HG03575 (cell line): ENCODE data around the gene GNAQ.
"Not testable (repeated sequence)": the region's sequence is repeated elsewhere in the genome, so short reads cannot be mapped to it uniquely, and the experiment has no call there.

Source experiments
- ATAC-seq: cut with Tn5 transposase; IDR thresholded peaks from one replicate; pipeline ENCODE4 v1.9.1; 2021; ENCODE audit not compliant: unreplicated experiment, insufficient number of reproducible peaks, low FRiP score; ENCODE audit errors: extremely low read depth

The GNAQ gene

GRCh38 chr9:77872863-77873262, 158.7 kb downstream of the GNAQ start:
- no peak for ATAC-seq

DNA sequence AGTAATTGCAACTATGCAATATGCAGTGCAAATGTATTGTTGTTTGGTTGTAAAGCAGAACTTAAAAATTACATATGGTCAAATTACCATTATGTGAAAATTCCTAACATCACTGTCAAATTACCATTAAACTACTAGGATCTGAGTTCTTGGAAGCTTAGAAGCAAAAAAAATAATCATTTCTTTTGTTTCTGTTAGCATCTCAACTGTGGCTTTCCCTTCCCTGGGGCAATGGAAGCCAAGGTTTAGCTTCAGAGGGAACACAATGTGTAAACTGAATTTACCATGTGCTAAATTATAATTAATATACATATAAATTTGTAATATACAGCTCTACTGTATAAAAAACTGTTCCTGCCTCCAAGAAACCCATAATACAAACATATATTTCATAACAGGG, 159.4 kb downstream of the GNAQ start:
- ATAC-seq = no peak

DNA sequence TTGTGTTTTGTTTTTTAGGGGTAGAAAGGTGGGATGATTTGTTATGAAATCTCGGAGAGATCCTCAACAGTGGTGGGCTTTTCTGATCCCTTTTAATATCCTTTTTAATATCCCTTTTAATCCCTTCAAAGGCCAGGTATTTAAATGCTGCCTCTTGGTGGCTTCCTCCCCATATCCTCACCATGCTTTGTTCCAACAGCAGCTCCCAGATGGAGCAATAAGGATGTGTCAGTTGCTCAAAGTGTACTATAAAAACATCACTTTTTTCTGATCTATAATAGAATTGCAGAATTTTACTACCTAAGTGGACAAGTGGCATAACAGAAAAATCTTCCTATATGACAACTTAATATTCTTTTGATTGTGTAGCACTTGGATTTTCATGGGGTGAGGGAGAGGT, 160.1 kb downstream of the GNAQ start:
- no peak for ATAC-seq

DNA sequence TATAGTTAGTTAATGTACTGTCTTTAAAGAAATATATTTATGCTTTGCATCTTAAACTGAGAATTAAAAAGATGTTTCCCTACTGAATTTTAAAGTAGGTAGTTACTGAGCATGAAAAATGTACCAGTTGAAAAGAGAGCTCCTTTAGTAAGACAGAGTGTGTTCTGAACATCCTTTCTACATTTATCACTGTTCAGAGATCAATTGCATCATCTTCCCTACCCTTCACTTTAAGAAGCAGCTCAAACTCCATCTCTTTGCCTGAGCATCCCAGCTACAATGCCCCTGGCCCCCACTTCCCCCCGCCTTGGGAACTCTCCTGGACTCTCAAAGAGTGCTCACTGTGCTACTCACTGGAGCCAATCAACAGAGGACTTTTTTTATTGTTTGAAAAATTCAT, 164.7 kb downstream of the GNAQ start:
- no peak for ATAC-seq

DNA sequence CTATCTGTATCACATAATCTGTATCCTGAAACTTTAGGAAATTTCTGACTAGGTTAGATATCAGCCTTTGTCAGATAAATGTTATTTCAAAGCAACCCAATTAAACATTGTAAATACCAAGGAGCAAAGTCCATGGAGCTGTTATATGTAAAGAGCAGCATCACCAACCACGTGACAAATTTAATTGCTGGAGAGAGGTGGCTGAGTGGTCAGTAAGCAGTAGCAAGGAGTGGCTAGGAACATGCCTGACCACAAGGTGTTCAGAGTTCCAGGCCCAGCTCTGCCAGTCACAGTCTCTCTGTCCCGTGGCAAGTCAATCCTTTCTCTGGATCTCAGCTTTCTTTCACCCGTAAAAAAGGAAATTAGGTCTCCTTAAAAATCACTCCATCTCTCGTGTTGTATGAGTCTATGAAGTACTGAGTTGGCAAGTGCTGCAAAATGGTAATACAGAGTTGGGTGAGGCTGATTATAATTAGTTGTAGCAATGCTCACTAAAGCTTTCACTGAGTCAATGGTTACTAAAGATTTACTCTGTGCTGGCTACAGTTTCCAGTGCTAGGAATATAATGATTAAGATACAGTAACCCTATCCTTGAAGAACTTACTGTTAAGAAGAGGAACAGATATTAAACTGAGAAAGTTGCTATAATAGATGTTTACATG, 166.1 kb downstream of the GNAQ start:
- ATAC-seq = no peak

GRCh38 chr9:77864211-77864889, 167.3 kb downstream of the GNAQ start:
- no peak for ATAC-seq

DNA sequence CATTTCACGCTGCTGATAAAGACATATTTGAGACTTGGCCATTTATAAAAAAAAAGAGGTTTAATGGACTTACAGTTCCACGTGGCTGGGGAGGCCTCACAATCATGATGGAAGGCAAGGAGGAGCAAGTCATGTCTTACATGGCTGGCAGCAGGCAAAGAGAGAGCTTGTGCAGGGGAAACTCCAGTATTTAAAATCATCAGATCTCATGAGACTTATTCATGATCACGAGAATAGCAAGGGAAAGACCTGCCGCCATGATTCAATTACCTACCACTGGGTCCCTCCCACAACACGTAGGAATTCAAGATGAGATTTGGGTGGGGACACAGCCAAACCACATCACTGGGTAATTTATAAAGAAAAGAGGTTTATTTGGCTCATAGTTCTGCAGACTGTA, 168.0 kb downstream of the GNAQ start:
- ATAC-seq = not testable (repeated sequence)

DNA sequence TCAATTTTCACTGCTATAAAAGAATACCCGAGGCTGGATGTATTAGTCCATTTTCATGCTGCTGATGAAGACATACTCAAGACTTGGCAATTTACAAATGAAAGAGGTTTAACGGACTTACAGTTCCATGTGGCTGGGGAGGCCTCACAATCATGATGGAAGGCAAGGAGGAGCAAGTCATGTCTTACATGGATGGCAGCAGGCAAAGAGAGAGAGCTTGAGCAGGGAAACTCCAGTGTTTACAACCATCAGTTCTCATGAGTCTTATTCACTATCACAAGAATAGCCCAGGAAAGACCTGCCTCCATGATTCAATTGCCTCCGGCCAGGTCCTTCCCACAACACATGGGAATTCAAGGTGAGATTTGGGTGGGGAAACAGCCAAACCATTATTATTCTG, 170.7 kb downstream of the GNAQ start:
- ATAC-seq = not testable (repeated sequence)

GRCh38 chr9:77857513-77858259, 173.9 kb downstream of the GNAQ start:
- ATAC-seq = no peak

DNA sequence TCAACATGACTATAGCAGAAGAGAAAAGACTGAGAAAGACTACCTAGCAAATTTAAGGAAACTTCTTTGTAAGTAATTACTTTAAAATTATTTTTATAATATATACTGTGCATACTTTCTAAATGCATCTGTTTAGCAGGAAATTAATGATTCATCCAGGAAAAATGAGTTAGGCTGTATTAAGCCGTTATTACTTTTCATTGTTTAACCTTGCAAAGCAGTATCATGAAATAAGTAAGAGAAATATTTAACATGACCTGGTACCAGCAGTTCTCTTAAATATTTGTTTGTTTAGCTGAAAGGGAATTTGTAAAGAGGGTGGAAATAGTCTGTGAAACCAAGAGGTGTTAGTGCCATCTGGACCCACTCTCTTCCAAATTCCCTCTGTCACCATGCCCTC, 175.0 kb downstream of the GNAQ start:
- no peak for ATAC-seq

DNA sequence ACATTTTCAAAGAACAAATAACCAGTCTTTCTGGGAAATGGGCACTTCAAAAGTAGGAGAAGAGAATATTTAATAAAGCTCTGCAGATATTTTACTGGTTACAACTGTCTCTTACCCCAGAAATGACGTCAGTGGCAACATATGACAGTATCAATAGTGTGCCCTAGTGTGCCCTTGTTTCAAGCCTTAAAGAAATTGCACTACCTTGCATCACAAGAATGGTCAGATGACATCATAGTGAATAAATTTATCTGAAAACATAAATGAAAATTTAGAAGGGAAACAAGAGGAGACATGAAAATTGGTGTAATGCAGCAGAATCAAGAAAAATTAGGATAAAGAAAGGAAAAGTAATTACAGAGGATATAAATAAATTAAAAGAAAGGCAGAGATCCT, 176.7 kb downstream of the GNAQ start:
- ATAC-seq = no peak

GRCh38 chr9:77854258-77854915, 177.2 kb downstream of the GNAQ start:
- ATAC-seq = no peak

GRCh38 chr9:77853716-77854115, 177.9 kb downstream of the GNAQ start:
- ATAC-seq = no peak

DNA sequence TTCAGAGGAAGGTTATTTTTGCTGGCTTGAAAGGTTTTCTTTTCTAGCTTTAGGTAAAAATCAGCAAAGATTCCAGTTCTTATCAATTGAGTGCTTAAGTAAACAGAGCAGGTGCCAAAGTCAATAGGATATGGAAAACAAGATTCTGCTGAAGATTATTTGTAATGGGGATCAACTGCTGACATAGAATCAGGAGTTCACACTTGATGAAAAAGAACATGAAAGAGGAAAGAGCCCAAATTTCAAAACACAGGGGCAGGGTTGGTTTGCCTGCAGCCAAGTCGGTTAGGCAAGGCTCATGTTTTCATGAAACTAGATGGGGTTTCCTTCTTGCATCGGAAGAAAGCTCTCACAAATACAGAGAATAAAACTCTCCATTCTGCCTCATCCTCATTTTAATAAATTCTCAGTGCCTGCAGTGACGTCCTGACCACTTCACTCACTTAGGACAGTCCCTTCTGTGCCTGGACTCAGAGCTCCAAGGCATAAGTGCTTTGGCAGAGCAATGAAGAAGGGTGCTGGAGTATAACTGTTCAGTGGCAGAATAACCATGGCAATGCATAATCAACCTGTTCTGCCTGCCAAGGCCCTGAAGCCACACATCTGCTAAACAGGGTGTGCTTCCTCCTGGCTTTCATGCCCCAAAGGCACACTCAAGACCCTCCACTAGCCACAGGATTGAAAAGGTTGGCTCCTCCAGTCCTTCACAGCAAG, 179.6 kb downstream of the GNAQ start:
- ATAC-seq = no peak

DNA sequence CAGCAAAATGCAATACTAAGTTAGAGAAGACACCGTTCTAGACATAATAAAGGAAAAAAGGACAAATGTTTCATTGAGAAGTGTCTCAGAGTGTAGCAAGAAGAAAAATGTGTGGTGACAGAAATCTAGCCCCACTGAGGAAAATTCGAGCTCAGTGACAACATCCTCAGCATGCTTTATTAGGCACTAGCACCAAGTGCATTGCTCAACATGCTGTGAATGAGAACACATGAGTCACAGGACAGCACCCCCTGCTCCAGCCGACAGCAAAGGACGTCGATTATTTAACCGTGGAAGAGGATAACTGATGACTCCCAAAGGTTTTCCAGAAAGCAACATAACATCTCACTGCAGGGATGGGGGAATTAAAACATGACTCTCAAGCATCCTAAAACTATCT, 182.7 kb downstream of the GNAQ start:
- ATAC-seq = no peak

DNA sequence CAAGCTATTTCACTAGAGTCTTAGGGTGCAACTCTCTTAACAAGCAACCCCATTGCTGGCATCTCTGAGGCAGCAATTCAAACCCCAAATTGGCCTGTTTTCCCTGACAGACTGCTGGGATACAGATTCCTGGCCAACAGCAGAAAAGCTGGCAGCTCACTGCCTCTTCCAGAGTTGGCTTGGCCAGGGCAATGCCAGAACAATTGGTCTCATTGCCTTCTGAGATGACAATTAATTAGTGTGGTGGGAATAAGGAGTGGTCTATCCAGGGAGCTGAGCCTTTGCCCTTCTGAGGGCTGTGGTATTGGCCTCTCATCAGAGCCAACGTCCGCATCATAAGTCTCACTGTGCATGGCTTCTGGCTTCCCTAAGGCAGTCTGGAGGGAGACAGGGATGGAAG, 183.2 kb downstream of the GNAQ start:
- ATAC-seq = no peak

DNA sequence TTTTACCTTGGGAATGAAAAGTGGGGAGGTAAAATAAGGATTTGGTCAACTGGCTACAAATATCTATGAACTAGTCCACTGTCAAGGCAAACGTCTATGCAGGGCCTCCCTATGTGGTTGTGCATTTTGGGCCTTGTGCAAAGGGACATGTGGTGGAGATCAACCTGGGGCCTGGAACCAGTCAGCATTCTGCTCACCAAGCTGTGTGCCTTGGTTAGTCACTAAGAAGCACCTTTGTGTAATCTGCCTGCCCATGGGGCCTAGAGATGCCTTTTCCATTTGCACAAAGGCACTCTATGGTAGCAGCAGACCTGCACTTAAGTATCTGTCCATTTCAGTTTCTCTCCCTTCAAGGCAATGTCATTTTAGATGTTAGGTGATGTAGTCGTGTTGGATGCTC, 184.0 kb downstream of the GNAQ start:
- ATAC-seq = no peak

GRCh38 chr9:77847059-77847499, 184.5 kb downstream of the GNAQ start:
- no peak for ATAC-seq

DNA sequence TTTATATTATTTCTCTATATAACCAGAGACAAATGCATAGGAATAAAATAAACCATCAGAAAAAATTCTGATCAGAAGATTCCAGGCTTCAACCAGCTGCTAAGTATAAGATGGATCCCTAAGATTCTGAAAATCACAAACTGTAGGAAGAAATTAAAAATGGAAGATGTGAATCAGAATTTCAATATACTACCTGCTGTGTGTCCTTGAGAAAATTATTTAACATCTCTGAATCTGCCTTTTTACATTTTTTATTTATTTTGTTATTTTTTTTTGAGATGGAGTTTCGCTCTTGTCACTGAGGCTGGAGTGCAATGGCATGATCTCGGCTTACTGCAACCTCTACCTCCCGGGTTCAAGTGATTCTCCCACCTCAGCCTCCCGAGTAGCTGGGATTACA, 187.2 kb downstream of the GNAQ start:
- no peak for ATAC-seq
